NCI-H128 (cell line): ENCODE results near the gene PTPA.
"Not testable (repeated sequence)": the region's sequence is repeated elsewhere in the genome, so short reads cannot be mapped to it uniquely, and the experiment has no call there.

ENCODE experiments used
- DNase-seq: peaks from one replicate; lab custom pipeline; 2025; ENCODE audit not compliant: unreplicated experiment; lab: John Stamatoyannopoulos, UW

PTPA gene

DNA sequence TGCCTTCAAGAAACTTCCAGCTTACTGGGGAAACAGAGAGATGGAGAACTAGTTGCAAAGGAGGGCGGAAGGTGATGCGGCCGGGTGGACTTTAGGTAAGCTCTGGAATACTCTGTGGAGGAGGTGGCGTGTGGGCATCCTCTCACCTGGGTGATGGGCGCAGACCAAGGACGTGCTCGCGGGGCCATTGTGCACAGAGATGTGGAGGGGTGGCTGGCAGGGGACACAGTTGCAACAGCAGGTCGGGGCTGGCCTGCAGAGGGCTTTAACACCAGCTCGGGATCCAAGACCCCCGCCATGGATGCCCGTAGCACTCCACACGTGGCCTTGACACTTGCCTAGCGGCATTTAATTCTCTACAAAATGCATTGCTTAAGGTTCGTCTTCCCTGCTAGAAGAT is 40.3 kb downstream of the PTPA start:
- no peak for DNase-seq

DNA sequence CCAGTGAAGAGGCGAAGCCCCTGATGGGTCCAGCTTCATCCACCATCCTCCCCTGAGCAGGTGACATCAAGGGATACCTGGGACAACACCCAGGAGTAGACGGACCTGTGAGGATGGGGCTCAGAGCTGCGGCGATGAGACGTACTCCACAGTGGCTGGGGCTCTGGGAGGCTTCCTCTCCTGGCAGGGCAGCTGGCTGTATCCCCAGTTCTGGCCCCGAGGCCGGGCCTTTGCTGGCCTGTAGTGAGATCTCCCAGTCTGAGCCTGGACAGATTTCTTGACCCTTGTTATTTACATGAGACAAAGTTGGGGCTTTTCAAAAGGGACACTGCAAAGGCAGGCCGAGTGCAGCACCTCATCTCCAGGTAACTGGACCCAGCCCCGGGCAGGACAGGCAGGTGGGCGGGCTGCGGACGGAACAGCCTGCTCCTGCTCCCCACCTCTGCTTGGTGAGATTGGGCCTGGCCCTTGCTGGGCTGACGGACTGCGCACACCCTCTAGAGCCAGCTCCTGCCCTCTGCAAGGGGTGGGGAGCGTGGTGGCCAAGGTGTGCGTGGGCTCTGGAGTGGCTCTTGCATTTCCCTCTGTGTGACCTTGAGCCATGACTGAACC is 43.8 kb downstream of the PTPA start:
- DNase-seq = no peak

- no peak for DNase-seq
Measured at GRCh38 chr9:129156163-129156562, 44.9 kb downstream of the PTPA start.

DNA sequence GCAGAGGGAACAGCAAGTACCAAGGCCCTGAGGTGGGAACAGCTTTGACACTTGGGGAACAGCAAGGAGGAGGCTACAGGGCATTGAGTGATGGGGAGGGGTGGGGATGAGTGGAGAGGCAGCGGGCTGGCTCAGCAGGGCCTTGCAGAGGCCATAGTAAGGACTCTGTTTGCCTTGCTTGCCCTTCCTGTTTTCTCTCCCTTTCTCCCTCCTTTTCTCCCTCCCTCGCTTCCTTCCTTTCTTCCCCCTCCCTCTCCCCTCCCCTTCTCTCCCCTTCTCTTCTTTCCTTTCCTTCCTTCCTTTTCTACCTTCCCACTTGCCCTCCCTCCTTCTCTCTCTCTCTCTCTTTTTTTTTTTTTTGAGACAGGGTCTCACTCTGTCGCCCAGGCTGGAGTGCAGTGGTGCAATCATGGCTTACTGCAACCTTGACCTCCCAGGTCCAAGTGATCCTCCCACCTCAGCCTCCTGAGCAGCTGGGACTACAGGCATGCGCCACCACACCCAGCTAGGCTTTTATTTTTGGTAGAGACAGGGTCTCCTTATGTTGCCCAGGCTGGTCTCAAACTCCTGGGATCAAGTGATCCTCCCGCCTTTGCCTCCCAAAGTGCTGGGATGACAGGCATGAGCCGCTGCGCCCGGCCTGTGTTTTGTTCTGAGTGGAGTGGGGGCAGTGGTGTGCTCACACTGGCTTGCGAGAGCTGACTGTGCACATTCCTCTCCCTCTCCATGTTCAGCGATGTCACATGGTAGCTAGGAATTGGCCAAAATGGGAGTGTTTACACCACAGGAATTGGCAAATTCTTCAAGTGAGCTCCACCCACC is 49.7 kb downstream of the PTPA start:
- no peak for DNase-seq

DNA sequence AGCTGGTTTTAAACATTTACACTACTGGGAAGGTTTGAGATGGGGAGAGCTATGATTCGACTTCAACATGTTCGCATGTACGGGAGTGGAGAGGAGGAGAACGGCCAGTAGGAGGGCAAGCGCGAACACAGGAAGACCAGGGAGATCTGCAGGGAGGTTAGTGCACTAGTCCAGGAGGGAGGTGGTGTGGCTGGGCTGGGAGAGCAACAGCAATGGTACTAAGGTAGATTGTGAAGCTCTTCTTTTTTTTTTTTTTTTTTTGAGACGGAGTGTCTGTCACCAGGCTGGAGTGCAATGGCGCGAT is 50.3 kb downstream of the PTPA start:
- no peak for DNase-seq

DNA sequence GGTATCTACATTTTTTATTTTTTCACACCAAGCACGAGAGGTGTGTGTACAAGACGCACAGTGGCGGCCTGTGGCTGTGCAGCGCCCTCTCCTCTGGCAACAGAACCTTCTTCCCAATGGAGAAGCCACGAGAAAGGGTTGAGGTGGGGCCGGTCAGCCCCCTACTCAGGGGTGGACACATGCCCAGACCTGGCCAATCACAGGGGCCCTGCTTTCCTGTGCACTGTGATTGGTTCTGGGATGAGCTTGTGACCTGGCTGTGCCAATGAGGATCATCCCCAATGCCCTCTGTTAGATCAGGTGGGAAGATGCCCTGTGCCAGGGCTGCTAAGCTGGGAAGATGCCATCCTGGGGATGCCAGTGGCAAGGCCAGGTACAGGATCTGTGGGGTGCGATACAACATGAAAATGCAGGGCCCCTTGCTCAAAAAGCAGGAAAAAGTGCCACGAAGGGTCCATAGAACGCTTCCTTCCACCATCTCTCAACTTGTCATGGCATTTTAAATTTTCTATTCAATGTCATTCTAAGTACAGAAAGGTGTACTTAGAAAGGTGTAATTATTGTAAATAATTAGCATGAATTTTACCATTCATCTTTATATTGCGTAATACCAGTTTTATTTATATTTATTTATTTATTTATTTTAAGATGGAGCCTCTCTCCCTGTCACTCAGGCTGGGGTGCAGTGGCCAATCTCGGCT is 51.4 kb downstream of the PTPA start:
- DNase-seq = no peak

- not testable (repeated sequence) for DNase-seq
Measured at GRCh38 chr9:129163198-129163670, 52.0 kb downstream of the PTPA start.

DNA sequence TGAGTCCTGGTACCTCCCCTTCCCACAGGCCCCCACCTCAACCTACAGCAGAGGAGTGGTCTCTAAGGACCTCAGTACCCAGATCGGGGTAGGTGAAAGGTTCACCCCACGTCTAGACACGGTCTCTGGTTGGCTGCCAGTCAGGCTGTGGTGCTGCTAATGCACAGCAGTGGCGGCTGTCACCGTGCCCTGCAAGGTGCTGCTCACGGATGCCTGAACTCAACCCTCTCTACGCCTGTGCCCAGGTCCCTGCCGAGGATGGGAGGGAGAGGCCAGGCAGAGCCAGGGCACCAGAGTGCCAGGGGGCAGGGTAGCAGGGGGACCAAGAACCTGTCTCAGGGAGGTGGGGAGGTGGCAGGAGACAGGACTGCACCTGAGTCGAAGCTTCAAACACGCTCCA is 52.5 kb downstream of the PTPA start:
- no peak for DNase-seq

- DNase-seq = no peak
Measured at GRCh38 chr9:129164246-129164930, 53.2 kb downstream of the PTPA start.

- no peak for DNase-seq
Measured at GRCh38 chr9:129165198-129165597, 54.0 kb downstream of the PTPA start.

GRCh38 chr9:129166623-129167557 is 55.7 kb downstream of the PTPA start:
- no peak for DNase-seq

DNA sequence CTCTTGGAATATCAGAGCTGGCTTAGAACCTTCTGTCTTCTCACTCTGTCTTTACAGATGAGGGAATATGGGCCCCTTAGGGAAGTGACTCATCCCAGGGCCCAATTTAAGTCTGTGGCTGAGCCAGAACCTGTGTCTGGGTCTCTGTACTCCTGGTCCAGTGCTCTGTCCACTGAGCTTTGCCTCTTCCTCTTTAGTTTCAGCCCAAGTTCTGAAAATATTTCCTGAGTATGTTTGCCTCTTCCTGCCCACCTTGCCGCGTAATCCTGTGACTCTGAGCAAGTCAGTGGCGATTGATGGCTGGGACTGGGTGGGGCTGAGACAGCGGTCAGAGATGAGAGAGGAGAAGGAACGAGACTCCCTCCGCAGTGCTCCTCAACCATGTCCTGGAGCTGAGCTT is 59.0 kb downstream of the PTPA start:
- no peak for DNase-seq

GRCh38 chr9:129171993-129172751 is 61.0 kb downstream of the PTPA start:
- DNase-seq = no peak

- no peak for DNase-seq
Measured at GRCh38 chr9:129172816-129173215, 61.6 kb downstream of the PTPA start.

- DNase-seq = no peak
Measured at GRCh38 chr9:129173296-129174101, 62.3 kb downstream of the PTPA start.

- DNase-seq = peak; percentile 77
Measured at GRCh38 chr9:129174102-129174723, 63.0 kb downstream of the PTPA start.

- DNase-seq = no peak
Measured at GRCh38 chr9:129174724-129175514, 63.7 kb downstream of the PTPA start.

DNA sequence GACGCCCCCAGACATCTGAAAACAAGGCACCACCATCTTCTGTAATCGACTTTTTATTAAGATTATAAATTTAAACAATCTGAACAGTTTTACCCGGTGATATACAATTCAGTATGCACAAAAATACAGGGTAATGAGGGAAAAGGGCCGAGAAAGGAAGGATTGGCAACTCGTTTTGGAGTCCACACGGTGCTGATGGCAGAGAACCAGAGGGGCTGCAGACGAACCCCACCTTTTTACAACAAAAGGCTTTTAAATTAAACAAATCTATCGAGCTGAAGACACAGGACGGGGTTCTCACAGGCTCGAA is 64.3 kb downstream of the PTPA start:
- no peak for DNase-seq
